WTC11 (cell line): Measurements from ENCODE around the gene NUP58. TPM values are rescaled to one million over a fixed set of nuclear protein-coding genes. Genes with fewer than 3 reads are reported as not detected.

Source experiments
- ATAC-seq: fragments of 200-7000 bp; cut with Tn5 transposase; 2 replicates; pipeline ENCODE4 v1.10.0; 2021; ENCODE audit warnings: mild to moderate bottlenecking, moderate library complexity
- CTCF ChIA-PET: fragments of 300-600 bp; sonication (Branson Sonifier 250); formaldehyde crosslinking; loops from one replicate; lab custom pipeline; 2021; ENCODE audit warnings: antibody characterized with exemption; lab: Charles Lee
- POLR2A ChIA-PET: fragments of 350-600 bp; sonication (Branson Sonifier 250); formaldehyde crosslinking; loops from one replicate; lab custom pipeline; 2021; ENCODE audit warnings: antibody characterized with exemption; lab: Charles Lee
- DNase-seq: peaks from one replicate; pipeline ENCODE4 v3.0.0; 2021; ENCODE audit warnings: low spot score
- H3K27ac Mint-ChIP-seq: 2 replicates; pipeline ENCODE4 v1.8.0; 2021; ENCODE audit warnings: mixed read lengths
- H3K27me3 Mint-ChIP-seq: 2 replicates; pipeline ENCODE4 v1.8.0; 2021; ENCODE audit warnings: low read depth, mild to moderate bottlenecking, moderate library complexity, mixed read lengths
- H3K36me3 Mint-ChIP-seq: 2 replicates; pipeline ENCODE4 v1.8.0; 2021; ENCODE audit warnings: mixed read lengths
- H3K4me1 Mint-ChIP-seq: 2 replicates; pipeline ENCODE4 v1.8.0; 2022; ENCODE audit warnings: mixed read lengths
- H3K4me3 Mint-ChIP-seq: 2 replicates; pipeline ENCODE4 v1.8.0; 2021; ENCODE audit warnings: mild to moderate bottlenecking, moderate library complexity, mixed read lengths
- H3K9me3 Mint-ChIP-seq: 2 replicates; pipeline ENCODE4 v1.8.0; 2021; ENCODE audit warnings: mixed read lengths
- AFF4 ChIP-seq: sonication (generic); formaldehyde crosslinking; IDR thresholded peaks from 2 replicates; pipeline ENCODE4 v1.8.1; 2023; ENCODE audit warnings: mild to moderate bottlenecking, missing genetic modification reagents, borderline replicate concordance
- ARID4B ChIP-seq: sonication (generic); formaldehyde crosslinking; IDR thresholded peaks from 2 replicates; pipeline ENCODE4 v1.8.0; 2023; ENCODE audit warnings: missing genetic modification reagents, mild to moderate bottlenecking, borderline replicate concordance
- CBFB ChIP-seq: sonication (generic); formaldehyde crosslinking; IDR thresholded peaks from 2 replicates; pipeline ENCODE4 v1.8.1; 2022; ENCODE audit warnings: mild to moderate bottlenecking, low read depth, missing genetic modification reagents
- ERG ChIP-seq: fragments of 250-450 bp; sonication (Bioruptor Pico); IDR thresholded peaks from 2 replicates; pipeline ENCODE4 v1.8.0; 2021; ENCODE audit warnings: mild to moderate bottlenecking
- ESRRA ChIP-seq: sonication (generic); formaldehyde crosslinking; IDR thresholded peaks from 2 replicates; pipeline ENCODE4 v1.8.1; 2022; ENCODE audit warnings: mild to moderate bottlenecking, missing genetic modification reagents, borderline replicate concordance
- ETV6 ChIP-seq: sonication (generic); formaldehyde crosslinking; IDR thresholded peaks from 2 replicates; pipeline ENCODE4 v1.8.1; 2022; ENCODE audit warnings: mild to moderate bottlenecking, missing genetic modification reagents
- NFE2L1 ChIP-seq: sonication (generic); formaldehyde crosslinking; IDR thresholded peaks from 2 replicates; pipeline ENCODE4 v1.8.1; 2023; ENCODE audit warnings: missing genetic modification reagents
- NFYB ChIP-seq: sonication (generic); formaldehyde crosslinking; conservative IDR thresholded peaks from 2 replicates; pipeline ENCODE4 v1.8.0; 2022; ENCODE audit warnings: low read depth, missing genetic modification reagents
- NR2C2 ChIP-seq: sonication (generic); formaldehyde crosslinking; IDR thresholded peaks from 2 replicates; pipeline ENCODE4 v1.8.0; 2022; ENCODE audit warnings: mild to moderate bottlenecking, missing genetic modification reagents
- NR3C1 ChIP-seq: sonication (generic); formaldehyde crosslinking; conservative IDR thresholded peaks from 2 replicates; pipeline ENCODE4 v1.8.1; 2023; ENCODE audit warnings: low read depth, mild to moderate bottlenecking, missing genetic modification reagents
- PREB ChIP-seq: sonication (generic); formaldehyde crosslinking; IDR thresholded peaks from 2 replicates; pipeline ENCODE4 v1.8.1; 2022; ENCODE audit warnings: mild to moderate bottlenecking, missing genetic modification reagents, moderate library complexity, borderline replicate concordance
- SMAD4 ChIP-seq: sonication (generic); formaldehyde crosslinking; IDR thresholded peaks from 2 replicates; pipeline ENCODE4 v1.8.0; 2022; ENCODE audit warnings: mild to moderate bottlenecking, missing genetic modification reagents
- ZNF138 ChIP-seq: sonication (generic); formaldehyde crosslinking; conservative IDR thresholded peaks from 2 replicates; pipeline ENCODE4 v1.8.1; 2022; ENCODE audit warnings: mild to moderate bottlenecking, moderate library complexity, missing genetic modification reagents
- ZNF671 ChIP-seq: fragments of 250-450 bp; sonication (Bioruptor Pico); IDR thresholded peaks from 2 replicates; pipeline ENCODE4 v1.8.0; 2021; ENCODE audit warnings: mild to moderate bottlenecking
- ZSCAN18 ChIP-seq: fragments of 250-450 bp; sonication (Bioruptor Pico); IDR thresholded peaks from 2 replicates; pipeline ENCODE4 v2.1.2; 2022; ENCODE audit warnings: mild to moderate bottlenecking, moderate library complexity
- total RNA-seq: library from RNA; stranded (reverse); gene quantifications from 3 replicates; pipeline ENCODE4 v1.2.3, GENCODE V29; 2021

NUP58 gene
- total RNA-seq, 1 experiment from 2014 or later, result 59.0 TPM

GRCh38 chr13:25295228-25295627 is 6.2 kb upstream of the NUP58 start (continued):
- no peak for TF ChIP-seq ZSCAN18 (CRISPR knock-in tag)
- no peak for TF ChIP-seq ETV6
- TF ChIP-seq ERG (CRISPR knock-in tag), result no peak
- no peak for TF ChIP-seq CBFB (CRISPR knock-in tag)

GRCh38 chr13:25295701-25296100 is 5.7 kb upstream of the NUP58 start:
- H3K9me3 Mint-ChIP-seq, result 0 out of 2 replicates have a peak, but pooled peaks cover 4% of the 10 kb centered on the region
- CTCF ChIA-PET, result no interaction called here
- H3K36me3 Mint-ChIP-seq, result no peaks in the 10 kb centered on the region
- peaks cover 47% of the 10 kb centered on the region for H3K27me3 Mint-ChIP-seq
- no peak for DNase-seq
- peaks cover 4% of the 10 kb centered on the region for H3K4me1 Mint-ChIP-seq
- TF ChIP-seq NR3C1 (CRISPR knock-in tag), result no peak
- TF ChIP-seq NFYB, result no peak
- TF ChIP-seq AFF4, result no peak
- TF ChIP-seq, all 79 proteins: peak for 0
- Mint-ChIP-seq H3K27ac (no peak overlapping the region), H3K4me3 (no peak overlapping the region)
- POLR2A ChIA-PET, result no interaction called here
- ATAC-seq, result no peak

- H3K4me3 Mint-ChIP-seq, result peak overlapping the region; percentile 89
- H3K4me1 Mint-ChIP-seq, result peaks cover 15% of the 10 kb centered on the region
- ATAC-seq, result peak; percentile 20
- ChIA-PET POLR2A (no interaction called here), CTCF (interaction anchor here (1.3 kb wide), 1 partner anchor 13 kb away, joined by 3 read pairs; no protein-coding TSS in a partner anchor)
- no peak for DNase-seq
- H3K27ac Mint-ChIP-seq, result no peak overlapping the region
- H3K36me3 Mint-ChIP-seq, result peaks cover 18% of the 10 kb centered on the region
- peaks cover 33% of the 10 kb centered on the region for H3K27me3 Mint-ChIP-seq
- TF ChIP-seq PREB (CRISPR knock-in tag), result no peak
- TF ChIP-seq AFF4, result no peak
- TF ChIP-seq ESRRA (CRISPR knock-in tag), result no peak
- no peak for TF ChIP-seq ZNF138 (CRISPR knock-in tag)
- no peak for TF ChIP-seq NFE2L1 (CRISPR knock-in tag)
- no peak for TF ChIP-seq ARID4B (CRISPR knock-in tag)
- no peak for TF ChIP-seq ZNF671 (CRISPR knock-in tag)
- no peak for TF ChIP-seq SMAD4
- TF ChIP-seq NR2C2 (CRISPR knock-in tag), result no peak
- 0 out of 2 replicates have a peak, but pooled peaks cover 4% of the 10 kb centered on the region for H3K9me3 Mint-ChIP-seq
These were observed 521 bp upstream of the NUP58 start for GRCh38 chr13:25300861-25301346.
